ENCODE measurements around the gene IRF1. TPM values are rescaled to one million over a fixed set of nuclear protein-coding genes. Genes with fewer than 3 reads are reported as not detected.

IRF1 gene
- total RNA-seq, 4 donors from 2014 or later = 8.3 to 52.9 (median 13.1) TPM

DNA sequence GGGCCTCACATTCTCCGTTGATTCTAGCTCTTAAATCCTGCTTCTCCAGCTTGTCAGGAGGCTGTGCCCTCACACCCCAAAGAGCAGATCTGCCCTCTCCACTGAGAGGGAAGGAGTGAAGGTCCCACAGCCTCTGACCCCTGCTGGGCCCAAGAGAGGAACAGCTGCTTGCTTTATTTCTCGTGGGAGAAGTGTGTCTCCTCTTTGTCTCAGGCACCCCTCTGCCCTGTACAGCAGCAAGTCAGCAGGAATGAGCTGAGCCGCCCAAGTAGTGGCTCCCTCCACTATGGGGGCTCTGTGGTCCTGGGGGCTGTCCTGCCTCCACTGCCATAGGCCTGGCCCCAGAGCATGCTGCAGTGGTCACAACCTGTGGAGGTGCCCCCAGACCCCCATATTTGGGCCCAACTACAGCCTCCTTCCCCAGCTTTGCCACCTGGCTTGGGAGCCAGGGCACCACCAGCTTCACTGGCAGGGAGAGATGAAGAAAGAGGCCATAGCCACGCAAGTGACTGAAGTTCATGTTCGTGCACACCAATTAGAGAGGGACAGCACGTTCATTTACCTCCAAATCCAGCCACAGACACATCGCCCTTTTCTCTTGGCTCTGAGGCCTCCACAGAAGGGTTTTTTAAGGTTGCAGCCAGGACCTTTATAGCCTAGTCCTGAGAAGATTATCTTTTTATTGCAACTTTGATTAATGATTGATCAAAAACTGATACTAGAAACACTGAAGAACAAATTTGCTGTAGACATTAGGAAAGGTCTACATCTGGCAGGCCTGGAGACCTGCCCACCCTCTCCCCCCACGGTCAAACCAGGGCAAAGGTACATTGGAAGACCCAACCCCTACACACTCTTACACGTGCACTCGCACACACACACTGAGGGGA, 27.5 kb downstream of the IRF1 start:
- intact Hi-C loops (cut with DNase I) = no loop called here
- TF ChIP-seq, protein P1, sequence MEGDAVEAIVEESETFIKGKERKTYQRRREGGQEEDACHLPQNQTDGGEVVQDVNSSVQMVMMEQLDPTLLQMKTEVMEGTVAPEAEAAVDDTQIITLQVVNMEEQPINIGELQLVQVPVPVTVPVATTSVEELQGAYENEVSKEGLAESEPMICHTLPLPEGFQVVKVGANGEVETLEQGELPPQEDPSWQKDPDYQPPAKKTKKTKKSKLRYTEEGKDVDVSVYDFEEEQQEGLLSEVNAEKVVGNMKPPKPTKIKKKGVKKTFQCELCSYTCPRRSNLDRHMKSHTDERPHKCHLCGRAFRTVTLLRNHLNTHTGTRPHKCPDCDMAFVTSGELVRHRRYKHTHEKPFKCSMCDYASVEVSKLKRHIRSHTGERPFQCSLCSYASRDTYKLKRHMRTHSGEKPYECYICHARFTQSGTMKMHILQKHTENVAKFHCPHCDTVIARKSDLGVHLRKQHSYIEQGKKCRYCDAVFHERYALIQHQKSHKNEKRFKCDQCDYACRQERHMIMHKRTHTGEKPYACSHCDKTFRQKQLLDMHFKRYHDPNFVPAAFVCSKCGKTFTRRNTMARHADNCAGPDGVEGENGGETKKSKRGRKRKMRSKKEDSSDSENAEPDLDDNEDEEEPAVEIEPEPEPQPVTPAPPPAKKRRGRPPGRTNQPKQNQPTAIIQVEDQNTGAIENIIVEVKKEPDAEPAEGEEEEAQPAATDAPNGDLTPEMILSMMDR (IDR thresholded peaks at IDR 0.05) = no peak
- no peak for TF ChIP-seq POLR2A (IDR thresholded peaks at IDR 0.05)
- H3K27me3 ChIP-seq = no peaks in the 10 kb centered on the region
- no peak for DNase-seq
- WGBS, 2 donors = 83 to 84% methylated on average over 8 to 9 of the region's 10 CpGs
- H3K36me3 ChIP-seq = peaks cover 0 to 5% (median 0%) of the 10 kb centered on the region in 3 donors
- H3K27ac ChIP-seq = peak overlapping the region in 3 of 4 donors; percentile 71 to 86 (median 75)
- H3K4me1 ChIP-seq = peaks cover 37 to 95% (median 63%) of the 10 kb centered on the region in 3 donors
- no peak overlapping the region for H3K4me3 ChIP-seq
- no peaks in the 10 kb centered on the region for H3K9me3 ChIP-seq

DNA sequence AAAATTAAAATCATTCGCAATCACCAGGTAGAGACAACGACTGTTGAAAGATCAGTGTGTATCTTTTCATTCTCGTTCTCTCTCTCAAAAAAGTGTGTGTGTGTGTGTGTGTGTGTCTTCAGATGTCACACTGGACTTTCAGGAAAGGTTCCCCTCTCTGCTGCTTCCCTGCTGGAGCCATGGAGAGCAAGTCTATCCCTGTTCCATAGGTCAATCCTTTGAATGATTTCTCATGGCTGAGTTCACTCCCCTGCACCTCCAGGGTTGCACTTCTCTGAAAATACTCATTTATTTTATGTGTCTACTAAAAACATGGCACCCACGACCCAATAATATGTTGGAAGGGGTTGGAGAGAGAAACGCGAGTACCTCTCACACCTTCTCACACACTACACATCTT, 28.2 kb downstream of the IRF1 start:
- DNase-seq = no peak
- Histone ChIP-seq H3K27ac (no peak overlapping the region), H3K9me3 (no peaks in the 10 kb centered on the region), H3K4me1 (peaks cover 41 to 94% (median 63%) of the 10 kb centered on the region in 3 donors), H3K36me3 (peaks cover 0 to under 1% (median 0%) of the 10 kb centered on the region in 3 donors), H3K27me3 (no peaks in the 10 kb centered on the region), H3K4me3 (no peak overlapping the region)
- TF ChIP-seq, protein P1 (IDR thresholded peaks at IDR 0.05) = no peak
- intact Hi-C loops (cut with DNase I) = no loop called here
- WGBS, 2 donors = 84 to 95% methylated on average over 6 of the region's 6 CpGs

DNA sequence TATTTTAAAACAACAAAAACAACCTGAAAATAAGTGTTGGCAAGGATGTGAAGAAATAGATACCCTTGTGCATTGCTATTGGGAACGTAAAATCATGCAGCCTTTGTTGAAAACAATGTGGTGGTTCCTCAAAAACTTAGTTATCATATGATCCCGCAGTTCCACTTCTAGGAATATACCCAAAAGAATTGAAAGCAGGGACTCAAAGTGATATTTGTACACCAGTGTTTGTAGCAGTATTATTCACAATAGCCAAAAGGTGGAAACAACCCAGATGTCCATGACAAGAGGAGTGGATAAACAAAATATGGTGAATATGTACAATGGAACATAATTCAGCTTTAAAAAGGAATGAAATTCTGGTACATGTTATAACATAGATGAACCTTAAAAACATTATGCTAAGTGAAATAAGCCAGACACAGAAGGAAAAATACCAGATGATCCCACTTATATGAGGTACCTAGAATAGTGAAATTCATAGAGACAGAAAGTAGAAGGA, 29.0 kb downstream of the IRF1 start:
- Histone ChIP-seq H3K4me3 (no peak overlapping the region), H3K27me3 (no peaks in the 10 kb centered on the region), H3K36me3 (no peaks in the 10 kb centered on the region), H3K4me1 (peaks cover 44 to 94% (median 63%) of the 10 kb centered on the region in 3 donors), H3K9me3 (no peaks in the 10 kb centered on the region), H3K27ac (no peak overlapping the region)
- intact Hi-C loops (cut with DNase I) = no loop called here
- TF ChIP-seq, protein P1 (IDR thresholded peaks at IDR 0.05) = no peak
- no peak for TF ChIP-seq POLR2A (IDR thresholded peaks at IDR 0.05)
- DNase-seq = no peak
- WGBS, 2 donors = 82 to 89% methylated on average over 2 of the region's 2 CpGs

DNA sequence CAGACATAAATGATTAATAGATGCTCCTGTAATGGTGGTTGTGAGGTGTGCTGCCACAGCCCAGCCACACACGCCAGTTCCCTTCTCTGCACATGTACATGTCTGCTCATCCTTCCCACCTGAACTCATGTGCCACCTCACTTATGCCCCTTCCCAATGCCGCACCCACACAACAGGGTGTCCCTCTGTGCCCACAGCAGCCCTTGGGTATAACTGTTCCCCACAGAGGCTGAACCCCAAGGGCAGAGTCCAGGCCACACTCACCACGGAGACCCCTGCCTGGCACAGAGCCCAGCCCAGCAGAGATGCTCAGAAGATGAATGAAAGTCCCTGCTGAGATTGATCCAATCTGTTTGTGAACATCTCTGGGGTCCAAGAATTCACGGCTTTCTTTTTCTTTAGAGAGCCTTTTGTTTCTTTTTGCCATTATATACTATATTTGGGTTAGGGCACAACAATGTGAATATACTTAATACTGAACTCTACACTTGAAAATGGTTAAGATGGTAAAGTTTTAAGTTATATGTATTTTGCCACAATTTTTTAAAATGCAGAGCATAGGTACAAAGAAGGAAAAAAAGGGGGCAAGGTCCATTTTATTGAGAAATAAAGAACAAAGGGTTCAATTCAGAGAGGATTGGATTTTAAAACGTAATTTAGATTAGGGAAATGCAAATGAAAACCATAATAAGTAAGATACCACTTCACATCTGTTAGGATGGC, 29.6 kb downstream of the IRF1 start:
- Histone ChIP-seq H3K36me3 (no peaks in the 10 kb centered on the region), H3K4me1 (peaks cover 50 to 94% (median 63%) of the 10 kb centered on the region in 3 donors), H3K9me3 (no peaks in the 10 kb centered on the region), H3K27ac (no peak overlapping the region), H3K27me3 (no peaks in the 10 kb centered on the region), H3K4me3 (no peak overlapping the region)
- intact Hi-C loops (cut with DNase I) = no loop called here
- TF ChIP-seq, protein P1 (IDR thresholded peaks at IDR 0.05) = no peak
- no peak for TF ChIP-seq POLR2A (IDR thresholded peaks at IDR 0.05)
- 59 to 84% methylated on average over 5 of the region's 5 CpGs for WGBS, 2 donors
- no peak for DNase-seq

Measured in esophagus squamous epithelium (tissue), 5 donors.